HCT116 (cell line): Measurements from ENCODE around the gene HOXA7. TPM values are rescaled to one million over a fixed set of nuclear protein-coding genes. Genes with fewer than 3 reads are reported as not detected.
A peak's percentile ranks its signal among the peaks of the same experiment; 100 is the strongest.

Experiments
- ATAC-seq: fragments of 200-7000 bp; cut with Tn5 transposase; 2 replicates; pipeline ENCODE4 v1.9.1; 2020; ENCODE audit warnings: mild to moderate bottlenecking, moderate library complexity
- BruUV-seq: library from RNA; stranded (reverse); fragments of 400-500 nt; replicated peaks from 2 replicates; lab custom pipeline; 2021; lab: Mats Ljungman, UMichigan
- CTCF ChIA-PET: fragments of 300-600 bp; sonication (Branson Sonifier 250); formaldehyde crosslinking; loops from one replicate; lab custom pipeline; 2021; ENCODE audit warnings: antibody characterized with exemption; lab: Charles Lee
- POLR2A ChIA-PET: fragments of 300-600, 350-600 bp; sonication (Branson Sonifier 250); formaldehyde crosslinking; loops from one replicate; lab custom pipeline; 2021; ENCODE audit warnings: antibody characterized with exemption; lab: Charles Lee
- RAD21 ChIA-PET, 2 experiments: fragments of 300-600 bp; sonication (Branson Sonifier 250); formaldehyde crosslinking; loops; one replicate each; lab custom pipeline; 2023; ENCODE audit warnings: low total read pairs in 2 of 2; ENCODE audit not compliant: uncharacterized antibody in 2 of 2, unreplicated experiment in 2 of 2, low non-redundant PET in 1 of 2; lab: Charles Lee
- DNase-seq: peaks from one replicate; pipeline ENCODE4 v3.0.0-alpha.2; 2010; ENCODE audit warnings: low read depth, low spot score
- H2AFZ ChIP-seq: fragments of 200-600 bp; shearing (Covaris generic), sonication (generic); 2 replicates; pipeline ENCODE4 v1.6.1; 2017; ENCODE audit warnings: low read depth, mixed run types, mixed read lengths, antibody characterized with exemption, low read length; ENCODE audit not compliant: poor library complexity, severe bottlenecking
- H3K27ac ChIP-seq: 2 replicates; pipeline ENCODE4 v1.5.1; 2012; ENCODE audit warnings: low read depth, low read length
- H3K27me3 ChIP-seq: fragments of 200-600 bp; sonication (generic); 2 replicates; pipeline ENCODE4 v1.6.1; 2016; ENCODE audit warnings: mixed run types, low read length, mixed read lengths; ENCODE audit not compliant: insufficient read depth
- H3K36me3 ChIP-seq, 2 experiments: fragments of 200-500 bp in 1 of 2; fragments of 200-600 bp in 1 of 2; sonication (Bioruptor generic) in 1 of 2; sonication (generic) in 1 of 2; 2 replicates each; pipeline versions ENCODE4 v1.5.1 to v1.6.1; 2014 to 2016; ENCODE audit warnings: low read length in 2 of 2, inconsistent platforms in 1 of 2, mixed read lengths in 1 of 2, mixed run types in 1 of 2; ENCODE audit not compliant: insufficient read depth in 2 of 2, control insufficient read depth in 1 of 2
- H3K4me1 ChIP-seq, 2 experiments: fragments of 200-600 bp in 1 of 2; sonication (generic) in 1 of 2; 2 replicates each; pipeline versions ENCODE4 v1.5.1 to v1.6.1; 2012 to 2017; ENCODE audit warnings: low read length in 2 of 2, inconsistent platforms in 1 of 2, mild to moderate bottlenecking in 1 of 2, mixed read lengths in 1 of 2, mixed run types in 1 of 2, moderate library complexity in 1 of 2; ENCODE audit not compliant: insufficient read depth in 2 of 2, control insufficient read depth in 1 of 2
- H3K4me2 ChIP-seq: fragments of 200-600 bp; sonication (generic); 2 replicates; pipeline ENCODE4 v1.6.1; 2017; ENCODE audit warnings: mixed run types, low read length, mixed read lengths
- H3K4me3 ChIP-seq, 2 experiments: fragments of 200-600 bp in 1 of 2; sonication (generic) in 1 of 2; replicated peaks in 1 of 2; 2 replicates each; pipeline ENCODE4 v1.5.1; 2011 to 2016; ENCODE audit warnings: low read length in 2 of 2, control low read depth in 1 of 2, low read depth in 1 of 2, mild to moderate bottlenecking in 1 of 2, mixed read lengths in 1 of 2, mixed run types in 1 of 2
- H3K79me2 ChIP-seq: fragments of 200-600 bp; sonication (generic); 2 replicates; pipeline ENCODE4 v1.6.1; 2017; ENCODE audit warnings: mild to moderate bottlenecking, mixed run types, low read length, moderate library complexity, mixed read lengths; ENCODE audit not compliant: insufficient read depth
- H3K9ac ChIP-seq: fragments of 200-600 bp; sonication (generic); 2 replicates; pipeline ENCODE4 v1.6.1; 2016; ENCODE audit warnings: low read length, mixed read lengths
- H3K9me2 ChIP-seq: fragments of 200-600 bp; sonication (generic), shearing (Covaris generic); 2 replicates; pipeline ENCODE4 v1.6.1; 2017; ENCODE audit warnings: mixed run types, mild to moderate bottlenecking, moderate library complexity; ENCODE audit not compliant: insufficient read depth
- H3K9me3 ChIP-seq, 2 experiments: fragments of 200-500 bp in 1 of 2; fragments of 200-600 bp in 1 of 2; sonication (Bioruptor generic) in 1 of 2; sonication (generic) in 1 of 2; 2 replicates each; pipeline ENCODE4 v1.6.1; 2014 to 2017; ENCODE audit warnings: low read length in 2 of 2, mixed read lengths in 2 of 2, inconsistent platforms in 1 of 2, low read depth in 1 of 2, mild to moderate bottlenecking in 1 of 2, mixed run types in 1 of 2, moderate library complexity in 1 of 2; ENCODE audit not compliant: control insufficient read depth in 1 of 2, insufficient read depth in 1 of 2
- H4K20me1 ChIP-seq: fragments of 200-600 bp; sonication (generic), shearing (Covaris generic); 2 replicates; pipeline ENCODE4 v1.6.1; 2017; ENCODE audit warnings: mixed run types, mild to moderate bottlenecking, moderate library complexity; ENCODE audit not compliant: insufficient read depth
- ELF1 ChIP-seq: IDR thresholded peaks from 2 replicates; pipeline ENCODE4 v1.6.1; 2012; ENCODE audit warnings: low read depth, borderline replicate concordance
- EZH2 ChIP-seq: fragments of 200-600 bp; sonication (generic); IDR thresholded peaks from 2 replicates; pipeline ENCODE4 v1.6.1; 2017; ENCODE audit warnings: antibody characterized with exemption, mixed run types
- FOSL1 ChIP-seq: IDR thresholded peaks from 2 replicates; pipeline ENCODE4 v1.6.1; 2012; ENCODE audit warnings: low read depth
- JUND ChIP-seq: IDR thresholded peaks from 2 replicates; pipeline ENCODE4 v1.6.1; 2012
- POLR2A ChIP-seq: IDR thresholded peaks from 2 replicates; pipeline ENCODE4 v1.7.0; 2011; ENCODE audit warnings: borderline replicate concordance; ENCODE audit not compliant: insufficient read depth, insufficient read length; ENCODE audit errors: extremely low read depth
- POLR2AphosphoS5 ChIP-seq: IDR thresholded peaks from 2 replicates; pipeline ENCODE4 v1.6.1; 2011; ENCODE audit warnings: mild to moderate bottlenecking, low read depth, low read length, moderate library complexity
- RAD21 ChIP-seq: IDR thresholded peaks from 2 replicates; pipeline ENCODE4 v1.6.1; 2012; ENCODE audit warnings: low read depth, mild to moderate bottlenecking
- SIN3A ChIP-seq: IDR thresholded peaks from 2 replicates; pipeline ENCODE4 v1.6.1; 2012; ENCODE audit warnings: low read depth
- SRF ChIP-seq: IDR thresholded peaks from 2 replicates; pipeline ENCODE4 v1.6.1; 2012; ENCODE audit warnings: low read depth
- ZFX ChIP-seq: fragments of 450-650 bp; IDR thresholded peaks from 2 replicates; pipeline ENCODE4 v1.6.1; 2017
- ZNF274 ChIP-seq: fragments of 200-500 bp; sonication (Bioruptor generic); IDR thresholded peaks from 2 replicates; pipeline ENCODE4 v1.6.1; 2014; ENCODE audit warnings: mild to moderate bottlenecking, low read depth, low read length, inconsistent platforms
- intact Hi-C: fragments of 100-400 bp; cut with micrococcal nuclease; formaldehyde crosslinking; loops from 2 replicates; pipeline ENCODE4 v1.10.0; 2022
- total RNA-seq: library from RNA; stranded (reverse); gene quantifications from one replicate; pipeline ENCODE4 v1.2.1, GENCODE V29; 2021; ENCODE audit not compliant: unreplicated experiment
- TF ChIP-seq, protein P1 (sequence below): IDR thresholded peaks from 2 replicates; pipeline ENCODE4 v1.6.1; 2012; ENCODE audit warnings: low read depth
- TF ChIP-seq, protein P2 (sequence below): IDR thresholded peaks from 2 replicates; pipeline ENCODE4 v1.6.1; 2011; ENCODE audit warnings: mild to moderate bottlenecking, low read length, moderate library complexity; ENCODE audit not compliant: insufficient replicate concordance; ENCODE audit errors: extremely low read depth
- TF ChIP-seq, protein P3 (sequence below), 3 experiments: fragments of 200-600 bp in 1 of 3; sonication (generic) in 1 of 3; IDR thresholded peaks in 2 of 3; conservative IDR thresholded peaks in 1 of 3; 2 replicates each; pipeline ENCODE4 v1.5.1; 2012 to 2017; ENCODE audit warnings: low read depth in 2 of 3, low read length in 2 of 3, antibody characterized with exemption in 1 of 3, borderline replicate concordance in 1 of 3, control low read depth in 1 of 3, mild to moderate bottlenecking in 1 of 3, mixed read lengths in 1 of 3, mixed run types in 1 of 3, moderate library complexity in 1 of 3; ENCODE audit not compliant: insufficient read depth in 1 of 3
- TF ChIP-seq, protein P4 (sequence below): IDR thresholded peaks from 2 replicates; pipeline ENCODE4 v1.6.1; 2012

HOXA7 gene
- total RNA-seq, 1 experiment from 2014 or later: 15.0 TPM

DNA sequence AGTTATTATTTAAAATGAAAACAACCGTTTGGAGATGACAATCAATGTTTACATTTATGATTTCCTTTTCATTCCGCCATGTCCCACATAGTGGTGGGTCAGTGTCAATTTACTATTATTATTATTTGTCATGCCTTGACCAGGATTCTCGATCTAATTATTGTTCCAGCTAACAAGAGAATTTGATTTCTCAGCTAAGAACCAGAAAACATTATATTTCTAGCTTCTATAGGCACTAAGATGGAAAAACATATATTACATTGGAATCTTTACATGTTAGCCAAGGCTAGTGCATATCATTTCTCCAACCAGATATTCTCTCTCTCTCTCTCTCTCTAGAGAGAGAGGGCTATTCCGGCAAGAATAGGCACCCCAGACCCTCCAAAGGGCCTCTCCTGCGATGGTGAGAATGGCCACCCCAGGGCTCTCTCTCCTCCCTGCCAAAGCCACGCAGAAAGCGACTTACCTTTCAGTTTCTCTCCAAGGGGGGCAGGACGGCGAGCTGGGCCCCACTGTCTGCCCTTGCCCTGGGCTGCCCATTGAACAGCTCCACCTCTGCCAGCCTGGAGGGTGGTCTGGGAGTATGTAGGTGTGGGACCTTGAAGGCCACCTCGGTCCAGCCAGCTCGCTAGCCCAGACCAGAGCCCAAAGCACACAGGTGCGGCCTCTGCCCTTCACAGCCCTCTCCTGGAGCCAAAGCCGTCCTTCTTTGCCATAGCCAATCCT lies 6.5 kb downstream of the HOXA7 start:
- Histone ChIP-seq H3K27ac (peak overlapping the region; percentile 82), H3K4me1 (peaks cover 26 to 63% of the 10 kb centered on the region in 2 experiments), H4K20me1 (no peaks in the 10 kb centered on the region), H3K9ac (peak overlapping the region; percentile 74), H3K4me2 (peak overlapping the region; percentile 95), H3K9me2 (no peaks in the 10 kb centered on the region), H3K4me3 (peak overlapping the region; percentile 60 to 71), H3K9me3 (no peaks in the 10 kb centered on the region), H3K27me3 (no peaks in the 10 kb centered on the region), H2AFZ (peak overlapping the region; percentile 6), H3K79me2 (peaks cover 45% of the 10 kb centered on the region), H3K36me3 (peaks cover 3 to 4% of the 10 kb centered on the region in 2 experiments; a peak in 1 of 4 replicates)
- POLR2A ChIA-PET: interaction anchor here (0.8 to 2.5 kb wide), 6 partner anchors 8 to 470 kb away, joined by 3 to 8 read pairs (median 4); no protein-coding TSS in a partner anchor
- CTCF ChIA-PET: interaction anchor here (0.6 to 3.7 kb wide), 8 partner anchors 11 to 468 kb away, joined by 3 to 27 read pairs (median 4); no protein-coding TSS in a partner anchor
- no TSS peak for BruUV-seq
- ATAC-seq: peak; percentile 41
- no peak for DNase-seq
- intact Hi-C loops: loop anchor here (5.0 kb wide), 1 partner anchor 298 kb away; no protein-coding TSS in a partner anchor
- RAD21 ChIA-PET: interaction anchor here (0.5 to 1.2 kb wide), 5 partner anchors 11 to 780 kb away, joined by 3 to 4 read pairs (median 3); no protein-coding TSS in a partner anchor
- TF ChIP-seq JUND (no peak), ELF1 (no peak), POLR2A (no peak), EZH2 (no peak), POLR2AphosphoS5 (no peak), SRF (no peak), ZFX (no peak; the same call in 1 of the 2 replicates), FOSL1 (no peak), SIN3A (no peak), RAD21 (no peak), ZNF274 (no peak)
- TF ChIP-seq, protein P1, sequence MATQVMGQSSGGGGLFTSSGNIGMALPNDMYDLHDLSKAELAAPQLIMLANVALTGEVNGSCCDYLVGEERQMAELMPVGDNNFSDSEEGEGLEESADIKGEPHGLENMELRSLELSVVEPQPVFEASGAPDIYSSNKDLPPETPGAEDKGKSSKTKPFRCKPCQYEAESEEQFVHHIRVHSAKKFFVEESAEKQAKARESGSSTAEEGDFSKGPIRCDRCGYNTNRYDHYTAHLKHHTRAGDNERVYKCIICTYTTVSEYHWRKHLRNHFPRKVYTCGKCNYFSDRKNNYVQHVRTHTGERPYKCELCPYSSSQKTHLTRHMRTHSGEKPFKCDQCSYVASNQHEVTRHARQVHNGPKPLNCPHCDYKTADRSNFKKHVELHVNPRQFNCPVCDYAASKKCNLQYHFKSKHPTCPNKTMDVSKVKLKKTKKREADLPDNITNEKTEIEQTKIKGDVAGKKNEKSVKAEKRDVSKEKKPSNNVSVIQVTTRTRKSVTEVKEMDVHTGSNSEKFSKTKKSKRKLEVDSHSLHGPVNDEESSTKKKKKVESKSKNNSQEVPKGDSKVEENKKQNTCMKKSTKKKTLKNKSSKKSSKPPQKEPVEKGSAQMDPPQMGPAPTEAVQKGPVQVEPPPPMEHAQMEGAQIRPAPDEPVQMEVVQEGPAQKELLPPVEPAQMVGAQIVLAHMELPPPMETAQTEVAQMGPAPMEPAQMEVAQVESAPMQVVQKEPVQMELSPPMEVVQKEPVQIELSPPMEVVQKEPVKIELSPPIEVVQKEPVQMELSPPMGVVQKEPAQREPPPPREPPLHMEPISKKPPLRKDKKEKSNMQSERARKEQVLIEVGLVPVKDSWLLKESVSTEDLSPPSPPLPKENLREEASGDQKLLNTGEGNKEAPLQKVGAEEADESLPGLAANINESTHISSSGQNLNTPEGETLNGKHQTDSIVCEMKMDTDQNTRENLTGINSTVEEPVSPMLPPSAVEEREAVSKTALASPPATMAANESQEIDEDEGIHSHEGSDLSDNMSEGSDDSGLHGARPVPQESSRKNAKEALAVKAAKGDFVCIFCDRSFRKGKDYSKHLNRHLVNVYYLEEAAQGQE: no peak
- TF ChIP-seq, protein P2, sequence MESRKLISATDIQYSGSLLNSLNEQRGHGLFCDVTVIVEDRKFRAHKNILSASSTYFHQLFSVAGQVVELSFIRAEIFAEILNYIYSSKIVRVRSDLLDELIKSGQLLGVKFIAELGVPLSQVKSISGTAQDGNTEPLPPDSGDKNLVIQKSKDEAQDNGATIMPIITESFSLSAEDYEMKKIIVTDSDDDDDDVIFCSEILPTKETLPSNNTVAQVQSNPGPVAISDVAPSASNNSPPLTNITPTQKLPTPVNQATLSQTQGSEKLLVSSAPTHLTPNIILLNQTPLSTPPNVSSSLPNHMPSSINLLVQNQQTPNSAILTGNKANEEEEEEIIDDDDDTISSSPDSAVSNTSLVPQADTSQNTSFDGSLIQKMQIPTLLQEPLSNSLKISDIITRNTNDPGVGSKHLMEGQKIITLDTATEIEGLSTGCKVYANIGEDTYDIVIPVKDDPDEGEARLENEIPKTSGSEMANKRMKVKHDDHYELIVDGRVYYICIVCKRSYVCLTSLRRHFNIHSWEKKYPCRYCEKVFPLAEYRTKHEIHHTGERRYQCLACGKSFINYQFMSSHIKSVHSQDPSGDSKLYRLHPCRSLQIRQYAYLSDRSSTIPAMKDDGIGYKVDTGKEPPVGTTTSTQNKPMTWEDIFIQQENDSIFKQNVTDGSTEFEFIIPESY: no peak
- TF ChIP-seq, protein P3, sequence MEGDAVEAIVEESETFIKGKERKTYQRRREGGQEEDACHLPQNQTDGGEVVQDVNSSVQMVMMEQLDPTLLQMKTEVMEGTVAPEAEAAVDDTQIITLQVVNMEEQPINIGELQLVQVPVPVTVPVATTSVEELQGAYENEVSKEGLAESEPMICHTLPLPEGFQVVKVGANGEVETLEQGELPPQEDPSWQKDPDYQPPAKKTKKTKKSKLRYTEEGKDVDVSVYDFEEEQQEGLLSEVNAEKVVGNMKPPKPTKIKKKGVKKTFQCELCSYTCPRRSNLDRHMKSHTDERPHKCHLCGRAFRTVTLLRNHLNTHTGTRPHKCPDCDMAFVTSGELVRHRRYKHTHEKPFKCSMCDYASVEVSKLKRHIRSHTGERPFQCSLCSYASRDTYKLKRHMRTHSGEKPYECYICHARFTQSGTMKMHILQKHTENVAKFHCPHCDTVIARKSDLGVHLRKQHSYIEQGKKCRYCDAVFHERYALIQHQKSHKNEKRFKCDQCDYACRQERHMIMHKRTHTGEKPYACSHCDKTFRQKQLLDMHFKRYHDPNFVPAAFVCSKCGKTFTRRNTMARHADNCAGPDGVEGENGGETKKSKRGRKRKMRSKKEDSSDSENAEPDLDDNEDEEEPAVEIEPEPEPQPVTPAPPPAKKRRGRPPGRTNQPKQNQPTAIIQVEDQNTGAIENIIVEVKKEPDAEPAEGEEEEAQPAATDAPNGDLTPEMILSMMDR (IDR thresholded peaks at IDR 0.05 in 2 of 3, conservative IDR thresholded peaks at IDR 0.05 in 1 of 3; ENCODE audit: borderline replicate concordance in 1 of 3, insufficient read depth in 1 of 3, low read depth in 2 of 3, low read length in 2 of 3): no peak
- TF ChIP-seq, protein P4, sequence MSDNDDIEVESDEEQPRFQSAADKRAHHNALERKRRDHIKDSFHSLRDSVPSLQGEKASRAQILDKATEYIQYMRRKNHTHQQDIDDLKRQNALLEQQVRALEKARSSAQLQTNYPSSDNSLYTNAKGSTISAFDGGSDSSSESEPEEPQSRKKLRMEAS: no peak
